NCI-H1930 (cell line): ENCODE measurements around the gene NUSAP1.
"Not testable (repeated sequence)": the region's sequence is repeated elsewhere in the genome, so short reads cannot be mapped to it uniquely, and the experiment has no call there.

ENCODE experiments used
- DNase-seq, 2 experiments: peaks; one replicate each; lab custom pipeline; 2025; lab: John Stamatoyannopoulos, UW

The NUSAP1 gene

GRCh38 chr15:41411441-41411840, 78.8 kb downstream of the NUSAP1 start:
- DNase-seq = no peak

GRCh38 chr15:41416128-41416741, 83.6 kb downstream of the NUSAP1 start:
- DNase-seq = no peak

GRCh38 chr15:41416742-41417417, 84.2 kb downstream of the NUSAP1 start, which contains the start of gene RTF1:
TSS of gene RTF1 (plus strand) at chr15:41417095. CDS start at chr15:41417116, 21 bp downstream.
- peak; percentile 69 to 84 for DNase-seq

- DNase-seq = no peak
Measured at GRCh38 chr15:41417418-41418195, 84.9 kb downstream of the NUSAP1 start.

GRCh38 chr15:41423979-41424659, 91.4 kb downstream of the NUSAP1 start:
- DNase-seq = no peak

GRCh38 chr15:41424809-41425208, 92.1 kb downstream of the NUSAP1 start:
- no peak for DNase-seq

GRCh38 chr15:41425907-41426306, 93.2 kb downstream of the NUSAP1 start:
- DNase-seq = not testable (repeated sequence)

GRCh38 chr15:41429003-41429890, 96.6 kb downstream of the NUSAP1 start:
- DNase-seq = no peak
